CD4-positive, alpha-beta T cell treated with Interleukin-4 for 1 hour (primary cell): ENCODE data around the gene CYP26A1.
A peak's percentile ranks its signal among the peaks of the same experiment; 100 is the strongest.
"Not testable (repeated sequence)": the region's sequence is repeated elsewhere in the genome, so short reads cannot be mapped to it uniquely, and the experiment has no call there.

Experiments
- DNase-seq, 2 donors: peaks; one replicate each; pipeline ENCODE4 v3.0.0-alpha.2; 2020 to 2022

Gene CYP26A1

GRCh38 chr10:93081834-93082233 is 8.1 kb downstream of the CYP26A1 start:
- no peak for DNase-seq

GRCh38 chr10:93083743-93084539 is 10.2 kb downstream of the CYP26A1 start:
- no peak for DNase-seq

GRCh38 chr10:93085272-93085859 is 11.7 kb downstream of the CYP26A1 start:
- no peak for DNase-seq

DNA sequence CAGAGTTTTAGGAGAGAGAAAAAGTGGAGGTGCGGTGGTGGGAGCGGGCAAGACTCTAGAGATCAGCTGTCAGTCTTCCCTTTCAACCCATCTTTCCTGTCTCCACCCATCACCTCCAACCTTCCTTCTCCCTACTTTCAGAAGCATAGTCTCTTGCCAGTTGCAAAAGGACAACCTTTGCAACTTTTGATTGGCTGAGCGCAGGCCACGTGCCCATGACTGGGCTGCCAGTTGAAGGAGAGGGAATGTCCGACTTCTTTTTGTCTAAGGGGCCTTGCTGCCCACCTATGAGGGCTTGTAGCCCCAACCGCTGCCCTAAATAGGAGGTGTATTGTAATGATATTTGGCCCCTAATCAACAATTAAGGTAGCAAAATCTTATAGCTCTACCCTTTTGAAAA is 12.6 kb downstream of the CYP26A1 start:
- no peak for DNase-seq

- no peak for DNase-seq
These were observed 14.2 kb downstream of the CYP26A1 start for GRCh38 chr10:93087846-93088245.

DNA sequence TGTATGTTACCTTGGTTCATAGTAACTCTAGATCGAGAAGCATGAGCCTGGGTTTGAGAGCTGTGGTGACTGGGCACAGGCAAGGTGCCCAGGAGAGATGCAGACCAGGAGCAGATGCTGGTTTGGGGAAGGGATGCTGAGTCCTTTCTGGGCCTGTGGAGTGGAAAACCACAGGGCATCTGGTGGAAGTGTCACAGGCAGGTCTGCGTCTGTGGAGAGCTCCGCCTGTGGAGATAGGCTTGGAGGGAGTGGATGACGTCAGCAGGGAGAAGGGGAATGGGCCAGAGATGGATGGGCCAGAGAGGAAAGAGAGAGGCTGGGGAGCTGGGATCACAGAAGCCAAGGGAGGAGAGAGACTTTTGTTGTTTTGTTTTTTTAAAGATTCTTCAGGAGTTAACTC is 14.8 kb downstream of the CYP26A1 start:
- no peak for DNase-seq

- no peak for DNase-seq
These were observed 16.9 kb downstream of the CYP26A1 start for GRCh38 chr10:93090619-93091018.

GRCh38 chr10:93091960-93092359 is 18.3 kb downstream of the CYP26A1 start:
- no peak for DNase-seq

DNA sequence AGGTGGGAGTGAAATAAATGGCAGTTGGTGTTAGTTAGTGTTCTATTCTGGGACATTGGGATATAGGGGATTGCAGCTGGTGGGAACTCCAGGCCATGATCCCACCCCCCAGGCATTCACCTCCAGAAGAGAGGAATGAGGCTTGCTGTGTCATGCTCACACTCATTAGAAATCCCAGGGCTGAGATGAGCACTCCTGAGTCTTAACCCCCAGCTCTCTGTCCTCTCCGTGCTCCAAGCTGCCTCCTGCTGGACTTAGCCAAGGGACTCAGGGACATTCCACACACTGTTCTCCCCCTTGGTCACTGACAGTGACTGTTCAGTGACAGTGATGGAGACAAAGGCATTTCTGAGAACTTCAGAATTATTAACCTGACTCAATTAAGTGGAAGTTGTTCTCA is 21.5 kb downstream of the CYP26A1 start:
- no peak for DNase-seq

- no peak for DNase-seq
These were observed 23.2 kb downstream of the CYP26A1 start for GRCh38 chr10:93096901-93097300.

- no peak for DNase-seq
These were observed 23.7 kb downstream of the CYP26A1 start for GRCh38 chr10:93097386-93097785.

DNA sequence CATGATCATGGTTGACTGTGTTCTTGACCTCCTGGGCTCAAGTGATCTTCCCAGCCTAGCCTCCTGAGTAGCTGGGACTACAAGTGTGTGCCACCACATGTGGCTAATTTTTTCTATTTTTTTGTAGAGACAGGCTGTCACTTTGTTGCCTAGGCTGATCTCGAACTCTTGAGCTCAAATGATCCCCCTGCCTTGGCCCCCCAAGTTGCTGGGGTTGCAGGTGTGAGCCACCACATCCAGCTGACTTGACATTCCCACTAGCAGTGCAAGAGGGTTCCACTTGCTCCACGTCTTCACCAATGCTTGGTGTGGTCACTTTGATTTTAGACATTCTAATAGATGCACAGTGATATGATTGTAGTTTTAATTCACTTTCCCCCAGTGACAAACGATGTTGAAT is 25.1 kb downstream of the CYP26A1 start:
- DNase-seq: no peak

DNA sequence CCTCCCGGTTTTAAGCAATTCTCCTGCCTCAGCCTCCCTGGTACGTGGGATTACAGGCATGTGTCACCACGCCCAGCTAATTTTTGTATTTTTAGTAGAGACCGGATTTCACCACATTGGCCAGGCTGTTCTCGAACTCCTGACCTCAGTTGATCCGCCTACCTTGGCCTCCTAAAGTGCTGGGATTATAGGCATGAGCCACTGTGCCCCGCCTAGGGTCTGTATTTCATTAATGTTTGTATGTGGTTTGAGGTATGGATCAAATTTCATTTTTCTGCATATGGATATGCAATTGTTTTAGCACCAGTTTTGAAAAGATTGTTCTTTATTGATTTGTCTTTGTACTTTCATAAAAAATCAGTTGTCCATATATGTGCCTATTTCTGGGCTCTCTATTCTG is 26.0 kb downstream of the CYP26A1 start:
- no peak for DNase-seq

DNA sequence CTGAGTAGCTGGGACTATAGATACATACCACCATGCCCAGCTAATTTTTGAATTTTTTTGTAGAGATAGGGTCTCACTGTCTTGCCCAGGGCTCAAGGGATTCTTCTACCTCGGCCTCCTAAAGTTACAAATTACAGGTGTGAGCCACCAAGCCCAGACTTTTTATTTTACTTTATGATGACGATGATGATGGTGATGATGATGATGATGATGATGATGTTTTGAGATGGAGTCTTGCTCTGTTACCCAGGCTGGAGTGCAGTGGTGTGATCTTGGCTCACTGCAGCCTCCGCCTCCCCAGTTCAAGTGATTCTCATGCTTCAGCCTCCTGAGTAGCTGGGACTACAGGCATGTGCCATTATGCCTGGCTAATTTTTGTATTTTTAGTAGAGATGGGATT is 27.5 kb downstream of the CYP26A1 start:
- not testable (repeated sequence) for DNase-seq

GRCh38 chr10:93103953-93104352 is 30.3 kb downstream of the CYP26A1 start:
- DNase-seq: no peak

GRCh38 chr10:93106631-93107072 is 33.0 kb downstream of the CYP26A1 start:
- no peak for DNase-seq

DNA sequence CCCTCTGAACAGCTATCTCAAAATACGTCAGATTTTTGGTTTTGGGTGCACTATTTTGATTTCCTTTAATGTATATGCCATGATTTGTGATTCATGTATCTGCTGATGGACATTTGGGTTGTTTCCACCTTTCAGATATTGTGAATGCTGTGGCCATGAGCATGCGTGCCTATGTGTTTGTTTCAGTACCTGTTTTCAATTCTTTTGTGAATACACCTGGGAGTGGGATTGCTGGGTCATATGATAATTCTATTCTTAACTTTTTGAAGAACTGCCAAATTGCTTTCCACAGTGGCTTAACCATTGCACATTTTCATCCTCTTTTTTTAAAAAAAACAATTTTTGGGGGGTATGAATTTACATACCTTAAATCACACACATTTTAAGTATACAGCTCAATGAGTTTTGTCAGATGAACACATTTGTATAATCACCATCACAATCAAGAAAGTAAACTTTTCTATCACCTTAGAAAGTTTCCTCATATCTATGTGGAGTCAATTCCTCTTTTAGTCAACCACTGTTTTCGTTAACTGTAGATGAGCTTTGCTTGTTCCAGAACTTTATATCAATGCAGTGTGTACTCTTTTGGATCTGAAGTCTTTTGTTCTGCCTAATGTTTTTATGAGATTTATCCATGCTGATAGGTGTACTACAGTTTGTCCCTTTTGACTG is 36.9 kb downstream of the CYP26A1 start:
- DNase-seq: no peak

- DNase-seq: no peak
These were observed 39.3 kb downstream of the CYP26A1 start for GRCh38 chr10:93113042-93113441.

- peak; percentile 68 to 73 for DNase-seq
These were observed 42.1 kb downstream of the CYP26A1 start for GRCh38 chr10:93115661-93116383.

GRCh38 chr10:93121311-93121710 is 47.6 kb downstream of the CYP26A1 start:
- no peak for DNase-seq

- DNase-seq: no peak
These were observed 50.1 kb downstream of the CYP26A1 start for GRCh38 chr10:93123766-93124165.

- peak in 1 of 2 donors; percentile 24 for DNase-seq
These were observed 51.1 kb downstream of the CYP26A1 start for GRCh38 chr10:93124580-93125318.

DNA sequence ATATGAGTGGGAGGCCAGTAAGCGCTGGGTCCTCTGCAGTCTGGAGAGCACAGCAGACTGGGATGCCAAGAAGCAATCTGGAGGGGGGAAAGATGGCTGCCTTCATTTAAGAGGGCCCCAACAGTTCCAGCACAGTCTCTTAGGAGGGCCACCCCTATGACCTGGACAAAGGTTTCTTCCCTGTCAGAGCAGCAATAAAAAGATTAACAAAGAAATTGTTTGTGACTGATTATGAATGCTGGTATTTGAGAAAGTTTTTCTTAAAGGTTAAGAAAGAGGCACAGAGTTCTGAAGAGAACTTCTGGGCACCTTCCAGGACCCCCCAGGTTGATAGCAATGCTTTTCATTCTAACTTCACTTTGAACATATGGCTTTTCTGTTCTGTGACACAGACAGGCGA is 52.3 kb downstream of the CYP26A1 start:
- no peak for DNase-seq
